ENCODE results near the gene IBA57. TPM values are rescaled to one million over a fixed set of nuclear protein-coding genes. Genes with fewer than 3 reads are reported as not detected.
A peak's percentile ranks its signal among the peaks of the same experiment; 100 is the strongest.

Gene IBA57
- total RNA-seq, 1 donor from 2014 or later = 7.7 TPM

GRCh38 chr1:228163007-228163753 is 2.4 kb upstream of the IBA57 start:
- no peak for DNase-seq
- H3K4me1 Mint-ChIP-seq (ENCODE audit: low read depth, unreplicated experiment) = peaks cover 9% of the 10 kb centered on the region
- no peak for TF ChIP-seq CTCF (IDR thresholded peaks at IDR 0.05; ENCODE audit: partially characterized antibody, unreplicated experiment)
- H3K27ac Mint-ChIP-seq (ENCODE audit: unreplicated experiment) = no peak overlapping the region
- no peak overlapping the region for H3K4me3 Mint-ChIP-seq (ENCODE audit: unreplicated experiment)
- H3K9me3 Mint-ChIP-seq (ENCODE audit: unreplicated experiment) = peaks cover 10% of the 10 kb centered on the region
- H3K27me3 Mint-ChIP-seq (ENCODE audit: unreplicated experiment) = peaks cover 14% of the 10 kb centered on the region
- H3K36me3 Mint-ChIP-seq (ENCODE audit: unreplicated experiment) = no peaks in the 10 kb centered on the region

GRCh38 chr1:228163776-228164519 is 1.7 kb upstream of the IBA57 start:
- H3K27me3 Mint-ChIP-seq (ENCODE audit: unreplicated experiment) = peaks cover 14% of the 10 kb centered on the region
- peaks cover 9% of the 10 kb centered on the region for H3K4me1 Mint-ChIP-seq (ENCODE audit: low read depth, unreplicated experiment)
- H3K4me3 Mint-ChIP-seq (ENCODE audit: unreplicated experiment) = peak overlapping the region; percentile 75
- TF ChIP-seq CTCF (IDR thresholded peaks at IDR 0.05; ENCODE audit: partially characterized antibody, unreplicated experiment) = no peak
- H3K9me3 Mint-ChIP-seq (ENCODE audit: unreplicated experiment) = peaks cover 10% of the 10 kb centered on the region
- DNase-seq = no peak
- H3K36me3 Mint-ChIP-seq (ENCODE audit: unreplicated experiment) = no peaks in the 10 kb centered on the region
- H3K27ac Mint-ChIP-seq (ENCODE audit: unreplicated experiment) = peak overlapping the region; percentile 85

- H3K27ac Mint-ChIP-seq (ENCODE audit: unreplicated experiment) = peak overlapping the region; percentile 93
- H3K27me3 Mint-ChIP-seq (ENCODE audit: unreplicated experiment) = peaks cover 14% of the 10 kb centered on the region
- H3K4me3 Mint-ChIP-seq (ENCODE audit: unreplicated experiment) = peak overlapping the region; percentile 86
- H3K4me1 Mint-ChIP-seq (ENCODE audit: low read depth, unreplicated experiment) = peaks cover 9% of the 10 kb centered on the region
- DNase-seq = no peak
- peaks cover 10% of the 10 kb centered on the region for H3K9me3 Mint-ChIP-seq (ENCODE audit: unreplicated experiment)
- H3K36me3 Mint-ChIP-seq (ENCODE audit: unreplicated experiment) = no peaks in the 10 kb centered on the region
- TF ChIP-seq CTCF (IDR thresholded peaks at IDR 0.05; ENCODE audit: partially characterized antibody, unreplicated experiment) = no peak
Measured at GRCh38 chr1:228164561-228165371, 838 bp upstream of the IBA57 start.

- peak; percentile 58 for DNase-seq
- peaks cover 14% of the 10 kb centered on the region for H3K27me3 Mint-ChIP-seq (ENCODE audit: unreplicated experiment)
- H3K4me1 Mint-ChIP-seq (ENCODE audit: low read depth, unreplicated experiment) = peaks cover 9% of the 10 kb centered on the region
- peak overlapping the region; percentile 93 for H3K27ac Mint-ChIP-seq (ENCODE audit: unreplicated experiment)
- no peak for TF ChIP-seq CTCF (IDR thresholded peaks at IDR 0.05; ENCODE audit: partially characterized antibody, unreplicated experiment)
- H3K4me3 Mint-ChIP-seq (ENCODE audit: unreplicated experiment) = peak overlapping the region; percentile 84
- H3K9me3 Mint-ChIP-seq (ENCODE audit: unreplicated experiment) = peaks cover 10% of the 10 kb centered on the region
- no peaks in the 10 kb centered on the region for H3K36me3 Mint-ChIP-seq (ENCODE audit: unreplicated experiment)
Measured at GRCh38 chr1:228166170-228166936, 749 bp downstream of the IBA57 start.

Data from glutamatergic neuron (in vitro differentiated cells).